Right atrium auricular region (tissue), 2 donors: ENCODE results near the gene MYCBP. TPM values are rescaled to one million over a fixed set of nuclear protein-coding genes. Genes with fewer than 3 reads are reported as not detected.

Source experiments
- DNase-seq: peaks from one replicate; pipeline ENCODE4 v3.0.0-alpha.2; 2019; ENCODE audit warnings: low spot score
- H3K27ac ChIP-seq, 2 donors: fragments of 200-600 bp; sonication (generic); 1 replicate in 1 of 2; 2 replicates in 1 of 2; pipeline ENCODE4 v1.5.1; 2016 to 2019
- H3K27me3 ChIP-seq, 2 donors: fragments of 200-600 bp; sonication (generic); one replicate each; pipeline versions ENCODE4 v1.5.1 to v1.6.0; 2017 to 2019
- H3K36me3 ChIP-seq: fragments of 200-600 bp; sonication (generic); one replicate; pipeline ENCODE4 v1.5.1; 2016
- H3K4me1 ChIP-seq, 2 donors: fragments of 200-600 bp; sonication (generic); one replicate each; pipeline versions ENCODE4 v1.5.1 to v1.6.0; 2017 to 2019
- H3K4me3 ChIP-seq, 2 donors: fragments of 200-600 bp; sonication (generic); 1 replicate in 1 of 2; 2 replicates in 1 of 2; pipeline ENCODE4 v1.5.1; 2017 to 2019; ENCODE audit warnings: mild to moderate bottlenecking in 1 of 2, moderate library complexity in 1 of 2
- H3K9me3 ChIP-seq, 2 donors: fragments of 200-600 bp; sonication (generic); one replicate each; pipeline ENCODE4 v1.5.1; 2019
- CTCF ChIP-seq, 2 donors: fragments of 200-600 bp; sonication (generic); IDR thresholded peaks; one replicate each; pipeline ENCODE4 v1.5.1; 2019; ENCODE audit warnings: antibody characterized with exemption in 2 of 2
- total RNA-seq, 2 donors: library from RNA; depleted of rRNA; stranded (reverse); fragments of >200 nt; gene quantifications; one replicate each; pipeline ENCODE4 v1.1.0, GENCODE V29; 2016

MYCBP gene
- total RNA-seq: 1 to 10 TPM; 5.6 to 9.4 TPM

GRCh38 chr1:38873027-38873969 is at the start of gene MYCBP:
MYCBP (minus strand) TSS chr1:38873348; CDS start chr1:38873305, 43 bp downstream.
- Histone ChIP-seq H3K27ac (peak within 1 kb of the TSS; percentile 64 to 70), H3K4me1 (peaks cover 0 to 20% of the 10 kb centered on the region in 2 donors), H3K9me3 (no peaks in the 10 kb centered on the region), H3K36me3 (no peaks in the 10 kb centered on the region), H3K27me3 (no peaks in the 10 kb centered on the region), H3K4me3 (peak within 1 kb of the TSS; percentile 74 to 79)
- peak; percentile 95 for DNase-seq
- peak in 1 of 2 donors; percentile 14 for TF ChIP-seq CTCF (IDR thresholded peaks at IDR 0.05)

- TF ChIP-seq CTCF (IDR thresholded peaks at IDR 0.05): peak in 1 of 2 donors; percentile 18
- Histone ChIP-seq H3K9me3 (no peaks in the 10 kb centered on the region), H3K27me3 (no peaks in the 10 kb centered on the region), H3K4me3 (no peak overlapping the region), H3K36me3 (no peaks in the 10 kb centered on the region), H3K4me1 (no peaks in the 10 kb centered on the region), H3K27ac (no peak overlapping the region)
- no peak for DNase-seq
These were observed 46.0 kb upstream of the MYCBP start for GRCh38 chr1:38919130-38919529.

GRCh38 chr1:38918568-38918967 is 45.4 kb upstream of the MYCBP start:
- Histone ChIP-seq H3K9me3 (no peaks in the 10 kb centered on the region), H3K4me1 (no peaks in the 10 kb centered on the region), H3K4me3 (no peak overlapping the region), H3K27ac (no peak overlapping the region), H3K27me3 (no peaks in the 10 kb centered on the region), H3K36me3 (no peaks in the 10 kb centered on the region)
- no peak for DNase-seq
- TF ChIP-seq CTCF (IDR thresholded peaks at IDR 0.05): no peak

GRCh38 chr1:38917772-38918171 is 44.6 kb upstream of the MYCBP start:
- no peaks in the 10 kb centered on the region for H3K4me1 ChIP-seq
- H3K9me3 ChIP-seq: no peaks in the 10 kb centered on the region
- H3K36me3 ChIP-seq: no peaks in the 10 kb centered on the region
- no peak overlapping the region for H3K4me3 ChIP-seq
- no peak for DNase-seq
- no peaks in the 10 kb centered on the region for H3K27me3 ChIP-seq
- TF ChIP-seq CTCF (IDR thresholded peaks at IDR 0.05): no peak
- no peak overlapping the region for H3K27ac ChIP-seq

GRCh38 chr1:38917337-38917736 is 44.2 kb upstream of the MYCBP start:
- Histone ChIP-seq H3K4me1 (no peaks in the 10 kb centered on the region), H3K27ac (no peak overlapping the region), H3K4me3 (no peak overlapping the region), H3K27me3 (no peaks in the 10 kb centered on the region), H3K36me3 (no peaks in the 10 kb centered on the region), H3K9me3 (no peaks in the 10 kb centered on the region)
- TF ChIP-seq CTCF (IDR thresholded peaks at IDR 0.05): no peak
- no peak for DNase-seq
